Measurements from ENCODE around the gene SLC6A15.

The SLC6A15 gene

DNA sequence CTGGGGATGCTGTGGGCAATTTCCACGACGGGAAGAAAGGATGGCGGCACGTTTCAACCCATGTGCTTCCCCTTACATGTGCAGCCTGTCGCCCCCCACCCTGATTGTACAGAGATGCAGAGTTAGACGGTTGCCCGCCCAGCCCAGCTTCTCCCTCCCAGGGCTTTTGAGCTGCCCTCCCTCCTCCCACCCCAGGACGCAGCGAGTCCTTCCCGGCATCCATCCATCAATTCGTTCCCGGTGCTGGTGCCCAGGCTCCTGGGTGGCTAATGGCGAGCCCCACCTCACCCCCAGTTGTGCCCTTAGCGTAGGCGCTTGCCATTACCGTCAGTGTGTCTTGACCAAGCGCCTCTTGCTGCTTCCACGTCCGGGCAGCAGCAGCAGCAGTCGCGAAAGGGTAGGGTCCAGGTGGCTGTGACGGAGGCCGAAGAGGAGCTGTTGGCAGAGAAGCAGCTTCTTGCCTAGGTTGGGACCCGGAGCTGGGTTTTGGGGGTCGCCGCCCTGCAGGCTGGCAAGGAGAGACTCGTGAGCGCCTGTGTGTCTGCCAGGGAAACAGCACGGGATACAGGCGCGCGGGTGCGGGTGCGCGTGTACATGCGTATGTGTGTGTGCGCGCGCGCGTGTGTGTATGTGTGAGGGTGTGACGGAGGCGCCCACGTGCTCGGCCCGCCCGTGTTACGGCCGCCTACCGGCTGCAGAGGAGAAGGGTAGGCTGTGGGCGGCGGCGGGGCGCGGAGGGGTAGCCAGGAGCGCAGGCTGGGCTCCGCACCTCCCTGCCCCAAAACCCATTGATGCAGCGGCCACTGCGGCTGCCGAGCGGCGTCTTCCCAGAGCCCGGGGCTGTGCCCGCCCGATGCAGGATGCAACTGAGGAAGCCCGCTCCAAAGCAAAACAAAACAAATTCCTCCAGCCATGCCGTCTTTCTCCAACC is at the start of gene SLC6A15:
Gene SLC6A15, minus strand, starts transcription at position 602 of the 931 bp plus-strand sequence. CDS start 20,679 bp downstream, outside the sequence.
- peak; percentile 81 for DNase-seq

DNA sequence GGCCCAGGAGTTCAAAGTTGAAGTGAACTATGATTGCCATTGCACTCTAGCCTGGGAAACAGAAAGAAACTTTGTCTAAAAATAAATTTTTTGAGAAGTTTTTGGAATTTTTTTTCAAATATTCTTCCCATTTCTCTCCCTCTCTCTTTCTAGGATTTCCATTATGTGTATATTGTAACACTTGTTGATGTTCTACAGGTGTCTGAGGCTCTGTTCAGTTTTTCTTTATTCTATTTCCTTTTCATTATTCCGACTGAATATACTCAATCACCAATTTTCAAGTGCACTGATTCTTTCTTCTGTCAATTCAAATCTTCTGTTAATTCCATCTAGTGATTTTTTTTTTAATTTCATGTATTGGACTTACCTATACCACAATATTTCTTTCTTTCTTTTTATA is 48.3 kb upstream of the SLC6A15 start:
- DNase-seq = no peak

DNA sequence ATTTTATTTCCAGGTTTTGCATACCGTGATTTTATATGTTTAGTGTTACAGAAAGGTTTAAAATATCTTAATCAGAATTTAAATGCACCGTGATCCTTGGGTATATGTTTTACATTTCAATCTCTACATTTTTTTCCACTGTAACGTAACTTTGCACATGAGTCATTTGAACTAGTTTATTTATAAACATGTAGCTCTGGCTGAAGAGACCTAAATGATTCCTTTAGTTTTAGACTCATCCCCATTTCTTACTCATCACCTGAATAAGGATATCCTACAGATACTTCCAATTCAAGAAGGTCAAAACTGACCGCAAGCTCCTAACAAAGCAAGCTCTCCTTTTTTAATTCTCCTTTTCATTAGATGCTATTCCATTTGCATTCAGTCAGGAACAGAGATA is 42.7 kb upstream of the SLC6A15 start:
- no peak for DNase-seq

DNA sequence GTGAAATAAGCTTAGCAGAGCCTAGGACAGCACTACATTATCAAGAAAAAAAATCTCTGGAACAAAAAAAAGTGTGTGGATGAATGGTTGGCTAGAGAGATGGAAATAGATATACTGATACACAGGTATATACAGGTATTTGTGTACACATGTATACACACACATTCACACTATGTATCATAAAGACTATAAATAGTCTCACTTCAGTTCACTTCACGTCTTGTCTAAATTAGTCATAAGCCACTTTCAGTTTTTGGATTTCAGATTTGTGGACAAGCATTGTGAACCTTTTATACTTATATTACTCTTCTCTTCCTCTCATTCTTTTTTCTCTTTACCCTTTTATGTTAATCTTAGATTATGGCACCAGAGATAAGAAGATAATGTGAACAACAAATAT is 41.8 kb upstream of the SLC6A15 start:
- no peak for DNase-seq

DNA sequence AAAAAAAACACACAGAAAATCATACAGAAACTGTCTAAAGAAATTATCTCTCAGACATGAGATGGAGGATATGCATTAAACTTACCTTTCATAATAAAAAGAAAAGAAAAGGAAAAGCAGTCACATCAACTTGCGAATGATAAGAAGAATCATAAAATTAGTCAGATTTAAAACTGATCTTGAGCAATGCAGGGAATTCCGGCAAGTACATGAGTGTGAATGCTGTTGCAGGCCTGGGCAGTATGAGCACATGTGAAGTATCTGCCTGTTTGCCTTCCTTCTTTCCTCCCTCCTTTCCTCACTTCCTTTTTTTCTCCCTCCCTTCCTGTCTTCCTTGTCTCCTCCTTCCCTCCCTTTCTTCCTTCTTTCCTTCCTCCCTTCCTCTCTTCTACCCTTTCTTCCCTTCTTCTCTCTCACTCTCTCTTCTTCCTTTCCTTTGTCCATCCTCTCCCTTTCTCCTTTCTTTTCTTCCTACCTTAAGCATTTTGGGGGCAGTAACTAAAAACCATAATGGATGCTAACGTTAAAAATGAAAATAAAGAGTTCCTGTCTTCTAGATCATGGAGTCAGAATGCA is 38.5 kb upstream of the SLC6A15 start:
- DNase-seq = no peak

DNA sequence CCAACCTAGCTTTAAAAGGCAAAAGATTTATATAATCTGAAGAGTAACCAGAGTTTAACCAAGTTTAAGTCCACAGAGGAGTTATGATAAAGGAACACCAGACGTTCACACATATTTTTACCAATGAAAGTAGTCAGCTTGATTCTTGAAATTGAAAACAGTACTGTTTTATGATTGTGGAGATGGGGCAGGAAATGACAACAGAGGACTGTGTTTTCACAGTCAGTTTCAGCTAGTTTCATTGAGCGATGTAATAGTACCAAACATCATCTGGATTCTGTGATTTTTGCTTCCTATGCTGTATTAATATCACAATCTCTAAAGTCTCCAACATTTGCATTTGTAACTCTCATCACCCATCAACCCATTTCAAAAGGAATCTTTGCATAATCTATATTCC is 34.2 kb upstream of the SLC6A15 start:
- DNase-seq = no peak

DNA sequence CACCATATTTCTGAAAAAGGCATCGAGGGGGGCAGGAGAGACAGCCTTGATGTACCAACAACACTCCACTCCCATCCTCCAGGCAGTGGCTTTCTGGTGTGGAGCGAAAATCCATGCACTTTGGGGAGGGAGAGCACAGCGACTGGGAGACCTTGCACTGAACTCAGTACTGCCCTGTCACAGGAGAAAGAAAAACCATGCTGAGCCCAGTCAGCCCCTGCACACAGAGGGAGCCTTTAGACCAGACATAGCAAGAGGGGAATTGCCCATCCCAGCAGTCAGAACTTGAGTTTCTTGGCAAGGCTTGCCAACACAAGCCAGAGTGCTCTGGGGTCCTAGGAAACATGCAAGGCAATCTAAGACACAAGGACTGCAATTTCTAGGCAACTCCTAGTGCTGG is 24.8 kb upstream of the SLC6A15 start:
- DNase-seq = no peak

DNA sequence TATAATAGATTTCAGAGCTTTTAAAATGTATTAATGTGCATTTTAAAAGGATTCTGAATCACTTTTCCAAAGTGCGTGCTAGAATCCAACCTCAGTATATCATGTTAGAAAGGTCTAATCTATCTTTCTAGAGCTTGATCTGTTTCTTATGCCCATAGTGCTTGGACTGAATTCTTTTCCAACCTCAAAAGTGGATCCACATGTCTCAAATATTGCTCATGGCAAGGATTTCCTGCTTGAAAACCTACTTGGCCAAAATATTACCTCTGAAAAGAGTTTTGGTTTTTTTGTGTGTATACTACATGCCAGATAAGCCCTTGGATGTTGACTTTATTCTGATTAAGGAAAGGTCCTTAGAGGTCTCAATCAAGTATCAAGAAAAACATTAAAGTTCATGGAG is 16.9 kb upstream of the SLC6A15 start:
- DNase-seq = no peak

DNA sequence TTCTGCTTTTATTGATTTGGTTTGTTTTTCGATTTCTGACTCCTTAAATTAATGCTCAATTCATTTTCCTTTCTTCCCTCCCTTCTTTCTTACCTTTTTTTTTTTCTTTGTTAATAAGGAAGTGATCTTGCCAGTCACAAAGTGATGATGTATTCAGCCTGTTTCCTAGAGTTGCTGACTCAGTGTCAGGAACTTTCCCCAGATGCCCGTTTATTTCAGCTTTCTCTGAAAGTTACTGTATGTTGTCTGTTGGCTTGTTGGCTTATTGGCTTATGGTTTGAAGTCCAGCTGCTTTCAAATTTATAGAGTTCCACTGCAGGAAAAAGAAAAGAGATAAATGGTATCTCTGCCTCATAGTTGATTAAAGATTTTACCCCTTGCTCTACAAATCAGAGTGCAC is 12.4 kb upstream of the SLC6A15 start:
- DNase-seq = no peak

DNA sequence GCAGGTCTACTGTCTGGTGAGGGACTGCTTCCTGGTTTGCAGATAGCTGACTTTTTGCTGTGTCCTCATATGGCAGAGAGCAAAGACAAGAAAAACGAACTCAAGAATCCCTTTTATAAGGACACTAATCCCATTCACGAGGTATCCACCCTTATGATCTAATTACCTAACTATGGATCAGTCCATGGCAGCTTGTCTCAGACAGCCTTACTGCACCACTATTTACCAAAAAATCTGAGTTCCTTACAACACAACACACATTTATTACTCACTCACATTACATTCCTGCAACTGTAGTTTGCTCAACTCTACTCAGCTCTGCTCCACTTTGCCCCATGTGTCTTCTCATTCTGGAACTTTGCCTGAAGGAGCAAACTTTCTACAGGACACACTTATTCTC is 10.1 kb upstream of the SLC6A15 start:
- no peak for DNase-seq

DNA sequence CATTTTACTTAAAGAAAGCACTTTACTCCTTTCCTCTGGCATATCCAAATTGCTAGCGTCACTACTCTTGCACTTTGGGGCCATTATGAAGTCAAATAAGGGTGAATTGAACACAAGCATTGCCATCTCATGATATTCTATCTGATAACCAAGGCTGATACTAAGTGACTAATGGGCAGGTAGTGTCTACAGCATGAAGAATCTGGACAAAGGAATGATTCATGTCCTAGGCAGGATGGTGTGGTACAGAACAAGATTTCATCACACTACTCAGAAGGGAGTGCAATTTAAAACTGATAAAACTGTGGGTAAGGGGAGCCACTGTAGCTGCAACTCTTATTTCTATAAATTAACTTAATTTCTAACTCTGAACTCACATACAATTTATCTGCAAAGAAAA is 7.7 kb upstream of the SLC6A15 start:
- DNase-seq = no peak

DNA sequence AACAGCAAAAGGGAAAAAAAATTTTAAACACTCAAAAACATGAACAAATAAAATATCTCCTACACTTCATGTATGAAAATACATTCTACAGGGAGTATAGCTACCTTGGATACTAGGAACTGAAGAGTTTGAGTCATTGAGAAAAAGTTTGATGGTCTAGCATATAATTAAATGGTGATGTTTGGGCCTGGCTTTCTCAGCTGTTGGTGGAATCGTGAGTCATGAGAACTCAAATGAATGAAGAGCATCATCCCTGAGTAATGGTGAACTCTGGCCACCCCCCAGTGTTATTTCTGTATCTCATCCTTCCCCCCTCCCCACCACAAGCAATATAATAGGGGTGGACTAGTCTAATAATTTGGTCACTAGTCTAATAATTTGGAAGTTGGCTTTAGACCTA is 6.7 kb upstream of the SLC6A15 start:
- no peak for DNase-seq

DNA sequence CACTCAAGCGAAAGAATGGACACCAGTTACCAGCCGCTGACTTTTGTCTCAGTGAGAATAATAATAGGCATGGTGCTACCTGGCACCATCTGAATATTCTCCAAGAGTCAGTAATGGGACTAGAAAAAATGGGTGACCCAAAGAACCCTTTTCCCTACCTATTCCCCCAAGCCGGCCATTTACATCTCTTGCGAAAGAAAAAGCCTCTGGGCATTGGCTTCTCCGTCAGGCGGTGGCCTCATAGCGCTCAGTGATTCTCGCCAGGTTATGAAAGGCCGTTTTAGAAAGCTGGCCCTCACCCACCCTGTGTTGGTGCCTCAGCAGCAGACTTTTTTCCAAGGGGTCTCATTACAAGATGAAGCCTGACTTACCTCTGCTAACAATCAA is 523 bp upstream of the SLC6A15 start:
- no peak for DNase-seq

DNA sequence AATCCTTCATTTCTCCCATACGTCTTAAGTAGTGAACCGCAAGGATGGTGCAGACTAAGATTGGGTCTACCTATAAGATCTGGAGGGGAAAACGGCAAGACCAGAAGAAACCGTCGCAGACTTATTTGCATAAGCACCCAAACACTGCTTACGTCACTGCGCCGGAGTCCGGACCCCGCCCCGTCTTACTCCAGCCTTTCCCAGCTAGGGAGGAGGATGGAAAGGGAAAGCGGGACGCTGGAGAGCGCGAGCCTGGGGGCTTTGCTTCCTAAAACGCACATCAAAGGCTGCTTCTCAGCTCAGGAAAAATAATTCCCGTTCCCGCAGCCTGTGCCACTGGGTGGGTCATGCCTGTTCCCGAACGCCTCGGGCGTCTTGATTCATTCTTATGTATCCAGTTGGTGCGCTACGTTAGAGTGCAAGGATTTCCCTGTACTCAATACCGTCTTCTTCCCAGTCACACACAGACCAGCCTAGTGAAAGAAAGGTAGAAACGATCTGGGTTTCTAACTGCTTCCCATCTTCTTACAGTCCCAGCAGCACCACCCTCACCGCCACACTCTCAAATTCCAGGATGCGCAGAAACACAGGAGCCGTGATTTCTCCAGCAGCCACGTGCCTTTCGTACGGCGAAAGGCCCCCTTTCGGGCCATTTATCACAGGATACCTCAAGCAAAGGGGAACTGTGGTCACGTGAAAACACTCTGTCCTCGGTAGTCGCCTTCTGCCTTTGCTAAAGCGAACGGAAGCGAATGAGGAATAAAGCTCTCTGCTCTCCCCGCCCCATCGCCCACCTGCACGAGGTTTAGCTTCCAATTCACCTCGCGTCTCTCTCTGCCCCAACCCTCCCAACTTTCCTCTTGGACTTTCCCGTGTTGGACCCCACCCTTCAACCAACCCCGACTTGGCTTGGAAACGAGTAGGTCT is 1.1 kb downstream of the SLC6A15 start:
- DNase-seq = peak; percentile 80

DNA sequence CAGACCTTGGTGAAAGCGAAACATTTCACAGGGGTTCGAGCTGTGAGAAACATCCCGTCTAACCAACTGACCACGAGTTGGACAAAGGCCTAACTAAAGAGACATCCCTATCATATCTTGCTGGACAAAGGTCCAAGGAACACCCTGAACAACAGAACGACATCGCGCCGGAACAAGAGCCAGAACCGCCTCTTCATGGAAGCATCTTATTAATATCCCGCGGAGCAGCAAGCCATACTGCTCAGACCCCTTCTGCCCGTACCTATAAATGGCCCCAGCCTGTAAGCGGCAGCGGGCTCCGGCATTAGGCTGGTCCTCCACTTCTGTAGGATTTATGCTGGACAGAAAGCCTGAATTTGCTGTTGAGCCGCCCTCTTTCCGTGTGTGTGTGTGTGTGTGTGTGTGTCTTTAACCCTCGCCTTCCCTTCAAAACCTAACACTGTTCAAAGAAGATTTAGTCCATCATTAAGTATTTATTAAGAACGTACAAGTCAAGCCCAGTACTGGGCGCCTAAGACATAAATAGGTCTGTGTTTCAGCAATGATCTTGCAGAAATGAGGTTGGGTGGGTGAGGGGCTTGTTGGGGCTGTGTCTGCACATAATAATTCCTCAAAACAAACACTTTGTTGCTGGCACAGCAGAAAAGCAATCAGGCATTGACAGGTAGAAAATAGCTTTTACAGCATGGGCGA is 1.9 kb downstream of the SLC6A15 start:
- DNase-seq = peak; percentile 43

DNA sequence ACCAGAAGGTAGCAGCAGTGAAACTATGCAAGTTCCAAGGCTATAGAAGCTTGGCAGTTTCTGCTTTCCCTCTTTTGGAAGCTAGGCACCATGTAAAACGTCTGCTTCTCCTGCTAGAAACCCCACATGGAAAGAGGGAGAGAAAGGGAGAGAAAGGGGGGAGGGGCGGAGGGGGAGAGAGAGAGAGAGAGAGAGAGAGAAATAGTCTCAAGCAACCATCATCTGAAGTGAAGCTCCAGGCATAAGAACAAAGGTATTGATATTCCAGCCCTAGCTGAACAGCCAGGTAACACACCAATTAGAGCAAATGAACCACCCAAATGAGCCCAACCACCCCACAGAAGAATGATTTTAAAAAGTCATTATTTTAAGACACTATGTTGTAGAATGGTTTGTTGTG is 8.5 kb downstream of the SLC6A15 start:
- no peak for DNase-seq

DNA sequence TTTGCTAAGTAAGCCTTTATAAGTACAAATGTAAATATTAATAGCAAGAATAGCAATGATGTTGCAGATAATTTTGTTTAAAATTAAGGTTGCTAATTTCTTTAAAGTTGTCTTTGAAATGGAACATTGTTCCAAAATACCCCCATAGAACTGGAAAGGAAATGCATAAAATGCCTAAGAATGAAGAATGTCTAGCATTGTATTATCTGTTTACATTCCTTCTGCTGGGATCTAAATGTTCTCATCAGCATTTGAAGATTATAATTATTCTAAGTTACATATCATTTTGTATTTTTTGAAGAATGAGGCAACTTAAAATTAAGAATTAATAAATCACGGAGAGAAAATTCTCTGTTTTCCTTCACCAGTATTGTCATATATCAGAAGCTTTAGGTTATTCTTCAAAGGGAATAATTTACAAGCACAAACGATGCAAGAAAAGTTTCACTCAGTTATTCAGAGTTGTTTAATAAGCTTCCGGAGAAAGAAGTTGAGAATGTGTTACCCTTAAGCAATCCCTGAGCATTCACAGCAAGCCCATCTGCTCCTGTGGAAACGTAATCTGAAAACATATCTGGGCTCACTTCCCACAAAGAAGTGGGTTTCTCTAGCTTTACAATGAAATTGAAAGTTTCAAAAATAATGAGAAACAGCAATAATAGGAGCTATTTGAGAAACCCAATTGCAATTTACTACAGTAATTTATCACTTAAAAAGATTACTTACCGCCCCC is 21.3 kb downstream of the SLC6A15 start:
- no peak for DNase-seq

DNA sequence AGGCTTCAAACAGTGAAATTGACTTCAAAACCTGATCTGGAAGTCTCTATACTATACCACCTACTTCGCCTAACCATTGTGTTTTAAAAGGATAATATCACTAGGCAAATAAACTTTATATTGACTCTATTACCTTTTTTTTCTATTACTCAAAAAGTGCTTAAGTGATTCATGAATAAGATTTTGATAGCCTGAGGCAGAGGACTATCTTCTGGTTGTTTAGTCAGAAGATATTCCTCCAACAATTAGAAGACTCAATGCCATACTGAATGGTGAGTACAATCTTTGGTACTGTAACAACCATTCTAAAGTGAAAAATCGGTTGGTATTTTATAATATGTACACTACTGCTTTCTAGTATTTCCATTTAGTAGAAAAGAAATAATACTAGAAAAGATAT is 22.8 kb downstream of the SLC6A15 start:
- DNase-seq = no peak

DNA sequence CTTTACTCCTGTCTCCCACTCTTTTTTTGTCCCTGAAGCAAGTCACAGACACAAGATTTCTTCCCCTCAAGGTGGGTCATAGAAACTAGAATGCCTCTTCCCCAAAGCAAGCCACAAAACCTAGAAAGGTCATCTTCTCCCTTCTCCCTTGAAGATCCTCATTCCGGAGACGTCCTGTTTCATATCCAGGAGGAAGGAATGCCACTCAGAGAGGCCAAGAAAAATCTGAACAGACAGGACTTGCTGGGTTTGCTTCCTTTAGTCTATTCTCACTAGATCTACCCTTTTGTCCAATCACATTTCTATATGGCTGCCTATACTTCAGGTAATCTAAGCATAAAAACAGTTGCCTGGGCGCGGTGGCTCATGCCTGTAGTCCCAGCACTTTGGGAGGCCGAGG is 23.7 kb downstream of the SLC6A15 start:
- DNase-seq = no peak

DNA sequence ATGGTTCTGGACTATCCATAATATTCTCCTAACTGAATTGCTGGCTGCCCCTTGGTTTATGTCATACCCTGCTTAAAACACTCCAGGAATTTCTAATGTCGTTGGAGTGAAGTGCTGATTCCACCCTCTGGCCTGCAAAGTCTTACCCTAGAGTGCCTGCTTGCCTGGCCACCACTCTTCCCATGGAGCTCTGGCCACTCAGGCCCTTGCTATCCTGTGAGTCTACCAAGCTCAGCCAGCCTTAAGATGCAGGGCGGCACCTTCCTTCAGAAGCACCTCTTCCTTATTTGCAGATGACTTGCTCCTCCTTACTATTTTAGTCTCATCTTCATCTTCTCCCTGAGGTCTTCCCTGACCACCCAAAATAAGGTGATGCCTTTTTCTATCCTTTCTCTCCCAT is 35.3 kb downstream of the SLC6A15 start:
- DNase-seq = no peak

DNA sequence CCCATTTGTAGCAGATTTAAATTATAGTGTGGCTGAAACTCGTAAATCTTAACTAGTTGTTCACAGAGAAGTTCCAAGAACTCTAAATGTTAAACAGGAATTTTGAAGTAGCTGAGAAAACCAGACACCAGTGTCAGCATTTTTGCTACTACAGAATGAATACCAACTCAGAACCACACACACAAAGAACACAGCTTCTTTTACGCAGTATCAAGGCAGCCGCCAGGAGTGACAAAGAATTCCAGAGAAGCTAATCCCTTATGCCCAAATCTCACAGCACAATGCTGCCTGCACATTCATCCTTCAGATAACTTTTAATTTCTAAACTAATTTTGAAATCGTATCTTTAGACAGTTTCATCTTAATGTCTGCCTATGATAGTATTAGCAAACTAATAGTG is 37.4 kb downstream of the SLC6A15 start:
- DNase-seq = no peak

DNA sequence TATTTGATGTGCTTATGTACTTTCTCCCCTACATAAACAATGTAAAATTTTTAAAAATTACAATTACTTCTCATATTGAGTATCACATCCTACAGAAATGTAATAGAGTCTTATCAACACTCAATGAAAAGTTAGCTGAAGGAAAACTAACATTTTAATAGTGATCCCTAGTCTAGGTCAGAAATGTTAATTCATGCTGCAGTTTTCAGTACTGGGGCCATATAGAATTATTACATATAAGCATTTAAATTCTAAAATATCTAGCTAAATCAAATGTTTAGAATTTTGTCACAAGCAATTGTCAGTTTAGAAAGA is 37.8 kb downstream of the SLC6A15 start:
- no peak for DNase-seq

Measured in NCI-H1105 (cell line).